GM18505 (cell line): Measurements from ENCODE around the gene SLC38A10.

ENCODE experiments used
- ATAC-seq: cut with Tn5 transposase; IDR thresholded peaks from one replicate; pipeline ENCODE4 v1.9.1; 2021; ENCODE audit not compliant: unreplicated experiment
- POLR2A ChIP-seq: IDR thresholded peaks from 4 replicates; pipeline ENCODE4 v1.6.1; 2011; ENCODE audit warnings: borderline replicate concordance; ENCODE audit not compliant: insufficient read depth, insufficient read length; ENCODE audit errors: extremely low read depth

The SLC38A10 gene

DNA sequence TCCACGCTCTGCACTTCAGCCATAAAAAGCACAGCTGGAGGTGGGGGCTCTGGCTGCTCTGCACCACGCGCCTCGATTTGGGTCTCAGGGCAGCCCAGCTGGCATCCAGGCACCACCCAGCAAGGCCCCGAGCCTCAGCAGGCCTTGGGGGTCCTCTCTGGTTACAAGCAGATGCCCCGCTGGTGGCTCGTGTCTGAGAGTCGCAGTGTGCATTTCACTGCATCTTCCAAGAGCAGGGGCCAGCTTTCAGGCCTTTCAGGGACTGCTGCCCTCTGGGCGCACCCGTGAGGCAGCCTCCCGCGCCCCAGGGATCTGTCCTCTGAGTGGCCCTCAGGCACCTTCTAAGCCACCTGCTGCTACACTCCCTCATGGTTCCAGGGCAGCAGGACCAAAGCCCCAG lies 30.5 kb downstream of the SLC38A10 start:
- no peak for ATAC-seq
- no peak for TF ChIP-seq POLR2A

GRCh38 chr17:81263371-81264181 lies 31.5 kb downstream of the SLC38A10 start:
- ATAC-seq, result no peak
- no peak for TF ChIP-seq POLR2A

DNA sequence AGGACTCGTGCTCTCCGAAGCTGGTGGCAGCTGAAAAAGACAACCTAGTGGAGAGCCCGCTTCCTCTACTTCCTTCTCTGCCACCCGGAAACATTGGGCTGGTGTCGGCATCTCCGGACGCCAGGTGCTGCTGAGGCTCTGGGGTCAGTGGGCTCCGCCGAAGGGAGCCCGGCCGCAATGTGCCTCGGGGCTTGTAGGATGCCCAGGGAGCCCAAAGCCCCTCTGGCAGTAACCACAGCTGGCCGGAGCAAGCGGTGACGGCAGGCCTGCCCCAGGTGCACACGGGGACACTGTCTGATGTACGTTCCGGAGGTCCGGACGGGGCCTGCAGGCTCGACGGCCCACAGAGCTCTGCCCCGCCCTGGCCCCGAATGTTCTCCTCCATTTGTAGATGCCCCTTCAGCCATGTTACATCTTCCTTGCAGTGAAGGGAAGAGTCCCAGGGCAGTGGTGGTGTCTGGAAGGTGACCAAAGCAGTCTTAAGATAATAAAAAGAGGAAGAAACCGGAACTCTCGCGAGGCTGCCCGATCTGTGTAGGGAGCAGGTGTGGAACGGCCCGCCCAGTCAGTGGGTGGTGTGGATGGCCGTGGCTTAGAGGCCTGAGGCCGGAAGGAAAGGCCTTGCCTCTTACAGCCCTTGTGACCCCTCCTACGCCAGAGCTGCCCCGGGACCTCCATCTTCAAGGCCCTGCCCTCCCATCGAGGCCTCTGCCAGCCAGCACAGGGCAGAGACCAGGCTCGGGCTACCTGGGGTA lies 33.3 kb downstream of the SLC38A10 start:
- ATAC-seq, result no peak
- TF ChIP-seq POLR2A, result no peak

DNA sequence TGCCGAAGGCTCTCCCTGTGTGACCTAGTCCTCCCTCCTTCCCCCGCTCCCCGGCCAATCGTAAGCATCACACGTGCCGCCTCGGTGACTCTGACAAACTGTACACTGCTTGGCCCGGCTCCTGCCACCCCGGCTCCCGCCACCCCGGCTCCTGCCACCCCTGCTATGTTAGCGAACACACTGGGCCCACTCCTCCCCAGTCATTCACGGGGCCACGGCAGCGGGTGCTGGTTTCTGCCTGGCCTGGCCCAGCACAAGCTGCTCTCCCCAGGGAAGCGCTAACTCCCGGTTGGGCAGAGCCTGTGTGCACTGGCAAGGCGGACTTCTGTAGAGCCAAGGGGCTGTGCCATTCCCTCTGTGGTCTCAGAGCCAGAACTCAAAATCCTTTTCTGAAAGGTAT lies 34.0 kb downstream of the SLC38A10 start:
- no peak for TF ChIP-seq POLR2A
- ATAC-seq, result no peak

DNA sequence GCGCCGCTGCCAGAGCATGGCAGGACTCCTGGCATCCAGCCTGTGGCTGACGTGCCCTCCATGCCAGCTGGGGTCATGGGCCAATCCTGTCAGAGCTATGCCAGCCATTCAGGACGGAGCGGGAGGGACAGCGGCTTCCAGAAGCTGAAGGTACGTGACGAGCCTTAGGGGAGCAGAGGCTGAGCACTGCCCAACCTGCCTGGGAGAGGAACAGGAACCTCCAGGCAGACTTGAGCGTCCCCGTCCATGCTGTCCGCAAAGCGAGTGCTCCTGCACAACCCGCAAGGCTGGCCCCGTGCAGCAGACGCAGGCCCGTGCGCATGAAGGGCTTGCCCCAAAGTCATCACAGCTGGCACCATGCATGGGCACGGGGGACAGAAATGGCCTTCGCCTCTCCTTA lies 34.5 kb downstream of the SLC38A10 start:
- no peak for TF ChIP-seq POLR2A
- ATAC-seq, result no peak

- ATAC-seq, result no peak
- TF ChIP-seq POLR2A, result no peak
These were observed 34.9 kb downstream of the SLC38A10 start for GRCh38 chr17:81260171-81260570.

DNA sequence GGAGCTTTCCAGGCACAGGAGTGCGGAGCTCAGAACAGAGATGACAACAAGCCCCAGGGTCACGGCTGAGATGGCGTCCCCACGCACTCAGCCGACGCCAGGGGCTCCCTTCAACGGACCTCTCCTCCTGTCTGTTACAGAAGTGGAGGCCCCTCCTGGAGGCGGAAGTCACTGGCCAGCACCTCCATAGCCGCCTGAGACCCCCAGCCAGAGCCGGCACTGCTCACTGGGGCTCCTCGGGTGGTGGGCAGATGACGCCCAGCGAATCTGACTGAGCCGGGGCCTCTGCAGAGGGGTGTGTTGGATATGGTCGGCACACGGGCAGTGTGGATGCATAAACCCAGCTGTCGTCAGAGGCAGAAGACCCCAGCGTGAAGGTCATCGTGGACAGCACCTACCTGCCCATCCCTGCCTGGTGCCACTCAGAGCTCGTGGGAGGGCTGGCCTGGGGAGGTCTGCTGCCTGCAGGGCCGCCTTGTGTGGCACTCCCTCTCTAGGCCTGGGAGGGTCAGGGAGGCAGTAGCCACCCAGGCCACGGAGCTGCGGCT lies 36.0 kb downstream of the SLC38A10 start:
- no peak for TF ChIP-seq POLR2A
- no peak for ATAC-seq

GRCh38 chr17:81258292-81258691 lies 36.8 kb downstream of the SLC38A10 start:
- no peak for TF ChIP-seq POLR2A
- no peak for ATAC-seq

- no peak for TF ChIP-seq POLR2A
- no peak for ATAC-seq
These were observed 37.6 kb downstream of the SLC38A10 start for GRCh38 chr17:81257533-81257932.

DNA sequence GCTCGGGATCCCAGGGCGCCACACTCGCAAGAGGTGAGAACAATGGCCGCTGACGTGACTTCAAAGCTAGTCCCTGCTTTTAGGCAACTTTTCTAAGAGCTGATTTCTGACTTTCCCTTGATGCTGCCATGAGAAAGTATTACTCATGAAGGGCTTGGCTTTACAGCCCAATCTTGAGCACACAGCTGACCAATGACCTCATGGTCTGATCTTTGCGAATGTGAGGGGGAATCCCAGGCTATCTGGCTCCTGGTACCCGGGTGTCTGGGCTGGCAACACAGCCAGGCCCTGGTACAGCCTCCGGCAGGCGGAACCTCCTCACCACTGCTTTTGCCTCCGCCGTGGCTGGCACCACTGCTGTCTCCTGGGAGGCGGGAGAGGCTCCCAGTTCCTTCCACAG lies 38.5 kb downstream of the SLC38A10 start:
- ATAC-seq, result no peak
- TF ChIP-seq POLR2A, result no peak

- TF ChIP-seq POLR2A, result no peak
- ATAC-seq, result no peak
These were observed 40.0 kb downstream of the SLC38A10 start for GRCh38 chr17:81254955-81255717.

- no peak for ATAC-seq
- TF ChIP-seq POLR2A, result no peak
These were observed 41.6 kb downstream of the SLC38A10 start for GRCh38 chr17:81253358-81254131.

GRCh38 chr17:81252987-81253329 lies 42.1 kb downstream of the SLC38A10 start:
- ATAC-seq, result no peak
- TF ChIP-seq POLR2A, result no peak

GRCh38 chr17:81252326-81252986 lies 42.7 kb downstream of the SLC38A10 start:
- ATAC-seq, result no peak
- TF ChIP-seq POLR2A, result no peak
